Measurements from ENCODE around the gene CBX1. TPM values are rescaled to one million over a fixed set of nuclear protein-coding genes. Genes with fewer than 3 reads are reported as not detected.
A peak's percentile ranks its signal among the peaks of the same experiment; 100 is the strongest.

CBX1 gene
- total and polyA plus RNA-seq, 2 of the 13 experiments (the other 11 are each of a cell fraction or from before 2014, with no cell fraction given): 17.8 to 108 TPM

GRCh38 chr17:48024149-48025039, 76.9 kb downstream of the CBX1 start (continued):
- TF ChIP-seq ZNF784 (CRISPR knock-in tag; IDR thresholded peaks at IDR 0.05; ENCODE audit: borderline replicate concordance): no peak
- no peak for TF ChIP-seq ZNF746 (CRISPR knock-in tag; IDR thresholded peaks at IDR 0.05)
- TF ChIP-seq ZNF431 (CRISPR knock-in tag; IDR thresholded peaks at IDR 0.05; ENCODE audit: borderline replicate concordance, low read depth): no peak
- no peak for TF ChIP-seq HDAC2 (CRISPR knock-in tag; IDR thresholded peaks at IDR 0.05)
- TF ChIP-seq ZMYM3 (CRISPR knock-in tag; IDR thresholded peaks at IDR 0.05): peak; percentile 95
- no peak for TF ChIP-seq ARID2 (CRISPR knock-in tag; IDR thresholded peaks at IDR 0.05; ENCODE audit: borderline replicate concordance)
- TF ChIP-seq ZNF556 (CRISPR knock-in tag; IDR thresholded peaks at IDR 0.05; ENCODE audit: borderline replicate concordance): peak; percentile 64; the same call in 1 of the 2 replicates
- TF ChIP-seq CENPT (CRISPR knock-in tag; IDR thresholded peaks at IDR 0.05; ENCODE audit: low read depth): no peak
- TF ChIP-seq ZNF629 (CRISPR knock-in tag; conservative IDR thresholded peaks at IDR 0.05): peak; percentile 99
- TF ChIP-seq DNMT3B (CRISPR knock-in tag; conservative IDR thresholded peaks at IDR 0.05): no peak
- no peak for TF ChIP-seq ZNF329 (CRISPR knock-in tag; IDR thresholded peaks at IDR 0.05; ENCODE audit: low read depth)
- TF ChIP-seq UBTF (CRISPR knock-in tag; IDR thresholded peaks at IDR 0.05): peak; percentile 9; the same call in 1 of the 2 replicates
- peak; percentile 87 for TF ChIP-seq ZNF512 (CRISPR knock-in tag; IDR thresholded peaks at IDR 0.05)
- TF ChIP-seq NFIB (CRISPR knock-in tag; IDR thresholded peaks at IDR 0.05; ENCODE audit: borderline replicate concordance): no peak
- no peak for TF ChIP-seq NFE2 (CRISPR knock-in tag; IDR thresholded peaks at IDR 0.05)
- TF ChIP-seq ZBTB38 (CRISPR knock-in tag; IDR thresholded peaks at IDR 0.05): no peak
- TF ChIP-seq ZNF614 (CRISPR knock-in tag; IDR thresholded peaks at IDR 0.05; ENCODE audit: borderline replicate concordance): no peak
- no peak for TF ChIP-seq ZNF639 (CRISPR knock-in tag; conservative IDR thresholded peaks at IDR 0.05)
- TF ChIP-seq LBX2 (CRISPR knock-in tag; IDR thresholded peaks at IDR 0.05; ENCODE audit: borderline replicate concordance): no peak
- no peak for TF ChIP-seq SNAPC2 (CRISPR knock-in tag; IDR thresholded peaks at IDR 0.05)
- no peak for TF ChIP-seq ZNF839 (CRISPR knock-in tag; IDR thresholded peaks at IDR 0.05; ENCODE audit: borderline replicate concordance)
